B cell (primary cell): ENCODE measurements around the gene TSC1.

Experiments
- EZH2 ChIP-seq: IDR thresholded peaks from 2 replicates; pipeline ENCODE4 v1.6.1; 2012; ENCODE audit warnings: borderline replicate concordance, low read depth, mild to moderate bottlenecking, moderate library complexity, low read length; ENCODE audit not compliant: insufficient read depth, poor library complexity, severe bottlenecking
- TF ChIP-seq, protein P1 (sequence below): fragments of 200-600 bp; IDR thresholded peaks from one replicate; pipeline ENCODE4 v1.8.0; 2022; ENCODE audit warnings: antibody characterized with exemption, mild to moderate bottlenecking

GRCh38 chr9:132905726-132906125 is 38.7 kb downstream of the TSC1 start:
- TF ChIP-seq, protein P1, sequence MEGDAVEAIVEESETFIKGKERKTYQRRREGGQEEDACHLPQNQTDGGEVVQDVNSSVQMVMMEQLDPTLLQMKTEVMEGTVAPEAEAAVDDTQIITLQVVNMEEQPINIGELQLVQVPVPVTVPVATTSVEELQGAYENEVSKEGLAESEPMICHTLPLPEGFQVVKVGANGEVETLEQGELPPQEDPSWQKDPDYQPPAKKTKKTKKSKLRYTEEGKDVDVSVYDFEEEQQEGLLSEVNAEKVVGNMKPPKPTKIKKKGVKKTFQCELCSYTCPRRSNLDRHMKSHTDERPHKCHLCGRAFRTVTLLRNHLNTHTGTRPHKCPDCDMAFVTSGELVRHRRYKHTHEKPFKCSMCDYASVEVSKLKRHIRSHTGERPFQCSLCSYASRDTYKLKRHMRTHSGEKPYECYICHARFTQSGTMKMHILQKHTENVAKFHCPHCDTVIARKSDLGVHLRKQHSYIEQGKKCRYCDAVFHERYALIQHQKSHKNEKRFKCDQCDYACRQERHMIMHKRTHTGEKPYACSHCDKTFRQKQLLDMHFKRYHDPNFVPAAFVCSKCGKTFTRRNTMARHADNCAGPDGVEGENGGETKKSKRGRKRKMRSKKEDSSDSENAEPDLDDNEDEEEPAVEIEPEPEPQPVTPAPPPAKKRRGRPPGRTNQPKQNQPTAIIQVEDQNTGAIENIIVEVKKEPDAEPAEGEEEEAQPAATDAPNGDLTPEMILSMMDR = no peak
- no peak for TF ChIP-seq EZH2
